Ovary (tissue), 3 donors: Measurements from ENCODE around the gene RPP25.

Experiments used
- EP300 ChIP-seq: sonication (generic); formaldehyde crosslinking; IDR thresholded peaks from one replicate; pipeline ENCODE4 v1.6.1; 2017; ENCODE audit warnings: antibody characterized with exemption
- POLR2A ChIP-seq: fragments of 450-650 bp; IDR thresholded peaks from one replicate; pipeline ENCODE4 v1.6.1; 2017; ENCODE audit warnings: antibody characterized with exemption, mild to moderate bottlenecking, moderate library complexity
- TF ChIP-seq, protein P1 (sequence below), 3 donors: fragments of 450-650 bp in 2 of 3; fragments of 200-600 bp in 1 of 3; IDR thresholded peaks; one replicate each; pipeline versions ENCODE4 v1.5.1 to v1.8.0; 2016 to 2022; ENCODE audit warnings: antibody characterized with exemption in 3 of 3, mild to moderate bottlenecking in 1 of 3
- donor health status: DM: no; HTN: no; CAD: no.

DNA sequence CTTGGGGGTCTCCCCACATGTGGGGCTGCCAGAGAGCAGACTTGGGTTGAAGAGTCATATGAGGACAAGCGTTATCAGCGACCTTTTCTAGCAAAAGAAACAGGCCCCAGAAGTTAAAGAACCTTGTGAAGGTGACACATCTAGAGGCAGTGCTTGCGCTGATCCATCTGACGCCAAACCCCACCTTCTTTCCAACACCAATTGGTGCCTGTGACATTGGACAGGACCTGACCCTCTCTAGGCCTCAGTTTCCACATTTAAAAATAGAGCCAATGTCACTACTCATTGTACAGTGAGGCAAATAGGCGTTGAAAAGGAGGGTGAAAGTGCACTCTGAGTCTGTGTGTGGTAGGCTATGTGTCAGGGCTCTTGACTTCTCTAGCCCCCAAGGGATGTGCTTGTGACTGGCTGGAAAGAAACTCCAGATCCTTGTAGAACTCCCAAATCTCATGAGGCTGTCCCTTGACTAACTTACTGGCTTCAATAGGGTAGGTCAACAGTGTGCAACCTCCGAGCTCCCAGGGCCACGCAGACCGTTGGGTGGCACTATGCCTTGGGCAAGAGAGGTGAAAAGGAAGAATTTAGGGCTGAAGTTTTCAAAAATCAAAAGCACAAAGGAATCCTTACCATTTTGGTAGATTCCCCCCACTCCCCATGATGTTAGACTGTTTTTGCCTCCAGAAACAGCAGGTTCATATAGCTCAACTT is 49.3 kb downstream of the RPP25 start:
- TF ChIP-seq, protein P1, sequence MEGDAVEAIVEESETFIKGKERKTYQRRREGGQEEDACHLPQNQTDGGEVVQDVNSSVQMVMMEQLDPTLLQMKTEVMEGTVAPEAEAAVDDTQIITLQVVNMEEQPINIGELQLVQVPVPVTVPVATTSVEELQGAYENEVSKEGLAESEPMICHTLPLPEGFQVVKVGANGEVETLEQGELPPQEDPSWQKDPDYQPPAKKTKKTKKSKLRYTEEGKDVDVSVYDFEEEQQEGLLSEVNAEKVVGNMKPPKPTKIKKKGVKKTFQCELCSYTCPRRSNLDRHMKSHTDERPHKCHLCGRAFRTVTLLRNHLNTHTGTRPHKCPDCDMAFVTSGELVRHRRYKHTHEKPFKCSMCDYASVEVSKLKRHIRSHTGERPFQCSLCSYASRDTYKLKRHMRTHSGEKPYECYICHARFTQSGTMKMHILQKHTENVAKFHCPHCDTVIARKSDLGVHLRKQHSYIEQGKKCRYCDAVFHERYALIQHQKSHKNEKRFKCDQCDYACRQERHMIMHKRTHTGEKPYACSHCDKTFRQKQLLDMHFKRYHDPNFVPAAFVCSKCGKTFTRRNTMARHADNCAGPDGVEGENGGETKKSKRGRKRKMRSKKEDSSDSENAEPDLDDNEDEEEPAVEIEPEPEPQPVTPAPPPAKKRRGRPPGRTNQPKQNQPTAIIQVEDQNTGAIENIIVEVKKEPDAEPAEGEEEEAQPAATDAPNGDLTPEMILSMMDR (IDR thresholded peaks at IDR 0.05): no peak
- TF ChIP-seq EP300 (no peak), POLR2A (no peak)
